HG02610 (cell line): ENCODE measurements around the gene TRPM8.

Experiments used
- ATAC-seq: cut with Tn5 transposase; IDR thresholded peaks from one replicate; pipeline ENCODE4 v1.9.1; 2021; ENCODE audit warnings: mild to moderate bottlenecking, moderate library complexity; ENCODE audit not compliant: unreplicated experiment

Gene TRPM8

DNA sequence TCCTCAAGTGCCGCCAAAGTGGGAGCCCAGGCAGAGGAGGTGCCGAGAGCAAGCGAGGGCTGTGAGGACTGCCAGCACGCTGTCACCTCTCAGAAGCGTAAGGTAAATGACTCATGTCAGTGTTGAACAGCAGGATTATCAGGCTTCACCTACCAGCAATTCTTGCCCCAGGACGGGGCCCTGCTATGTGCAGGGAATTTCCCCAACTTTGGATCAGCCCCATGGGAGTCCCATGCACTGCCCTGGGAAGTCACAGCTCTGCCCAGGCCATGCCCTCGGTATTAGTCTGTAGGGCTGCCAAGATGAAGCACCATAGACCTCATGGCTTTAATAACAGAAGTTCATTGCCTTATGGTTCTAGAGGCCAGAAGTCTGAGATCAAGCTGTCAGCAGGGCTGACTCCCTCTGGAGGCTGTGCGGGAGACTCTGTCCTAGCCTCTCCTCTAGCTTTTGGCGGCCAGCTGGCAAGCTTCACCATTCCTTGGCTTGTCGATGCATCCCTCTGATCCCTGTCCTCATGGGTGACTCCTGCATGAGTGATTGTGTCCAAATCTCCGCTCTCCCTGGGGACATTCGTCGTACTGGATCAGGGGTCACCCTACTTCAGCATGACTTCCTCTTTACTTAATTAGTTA lies 55.9 kb downstream of the TRPM8 start:
- no peak for ATAC-seq

DNA sequence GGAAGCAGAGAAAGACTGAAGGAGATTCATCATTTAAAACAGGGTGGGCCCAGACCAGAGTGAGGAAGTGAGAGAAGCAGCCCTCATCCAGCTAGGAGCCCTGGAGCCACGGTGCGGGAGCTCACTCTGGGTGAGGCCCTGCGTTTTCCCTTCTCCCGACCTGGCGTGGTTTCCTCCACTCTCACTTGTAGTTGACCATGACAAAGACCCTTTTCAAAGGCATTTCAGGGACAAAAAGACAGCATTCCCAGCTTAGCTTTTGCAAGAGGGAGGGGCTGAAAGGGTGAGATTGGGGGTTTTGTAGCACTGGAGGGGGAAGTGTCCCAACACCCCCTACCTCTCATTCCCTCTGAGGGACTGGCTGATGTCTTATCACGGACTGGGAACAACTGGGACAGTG lies 56.6 kb downstream of the TRPM8 start:
- no peak for ATAC-seq

- ATAC-seq: no peak
Measured at GRCh38 chr2:233974530-233975071, 57.4 kb downstream of the TRPM8 start.

DNA sequence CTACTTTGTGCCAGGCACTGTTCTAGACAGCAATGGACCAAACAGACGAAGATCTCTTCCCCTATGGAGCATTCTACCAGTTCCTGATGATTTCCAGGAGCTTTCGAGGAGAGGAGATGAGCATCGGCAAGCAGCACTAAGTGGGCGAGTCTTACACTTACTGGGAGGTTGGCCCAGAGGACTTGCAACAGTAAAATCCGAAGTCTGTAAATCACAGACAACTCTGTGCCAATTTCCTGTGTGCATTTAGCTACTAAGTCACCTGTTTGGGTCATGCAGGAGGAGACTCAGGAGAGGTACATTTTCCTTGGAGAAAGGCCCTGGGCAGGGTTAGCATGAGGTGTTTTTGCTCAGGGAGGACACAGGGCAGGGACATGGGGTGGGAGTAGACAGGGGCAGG lies 58.9 kb downstream of the TRPM8 start:
- no peak for ATAC-seq

DNA sequence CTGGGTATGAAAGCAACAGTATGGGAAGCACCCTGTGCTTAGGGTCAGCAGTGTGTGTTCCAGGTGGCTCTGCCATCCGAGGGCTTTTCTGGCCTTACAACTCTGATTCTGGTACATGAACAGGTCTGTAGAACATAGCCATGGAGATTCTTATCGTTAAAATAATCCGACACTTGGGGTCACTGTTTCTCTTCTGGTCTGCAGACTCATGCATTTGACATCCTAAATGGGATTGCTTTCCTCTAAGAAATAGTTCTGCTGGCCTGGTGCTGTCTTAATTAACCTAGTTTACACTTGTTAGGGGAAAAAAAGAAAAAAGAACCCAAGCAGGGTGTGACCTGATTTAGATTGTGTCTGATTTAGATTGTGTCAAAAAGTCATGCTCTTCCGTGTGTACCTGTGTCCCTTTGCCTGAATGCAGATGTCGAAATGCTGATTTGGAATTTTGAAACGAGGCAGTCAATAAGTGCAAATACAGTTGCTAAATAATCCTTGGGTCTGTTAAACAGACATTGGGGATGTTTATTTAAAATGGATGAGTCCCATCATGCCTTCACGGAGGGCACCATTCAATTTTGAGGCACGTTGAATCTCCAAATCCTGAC lies 59.6 kb downstream of the TRPM8 start:
- ATAC-seq: no peak

GRCh38 chr2:233977296-233977837 lies 60.2 kb downstream of the TRPM8 start:
- no peak for ATAC-seq

- no peak for ATAC-seq
Measured at GRCh38 chr2:233979748-233980147, 62.6 kb downstream of the TRPM8 start.

GRCh38 chr2:233980955-233981561 lies 63.9 kb downstream of the TRPM8 start:
- ATAC-seq: no peak

GRCh38 chr2:233981574-233982420 lies 64.6 kb downstream of the TRPM8 start:
- ATAC-seq: no peak

DNA sequence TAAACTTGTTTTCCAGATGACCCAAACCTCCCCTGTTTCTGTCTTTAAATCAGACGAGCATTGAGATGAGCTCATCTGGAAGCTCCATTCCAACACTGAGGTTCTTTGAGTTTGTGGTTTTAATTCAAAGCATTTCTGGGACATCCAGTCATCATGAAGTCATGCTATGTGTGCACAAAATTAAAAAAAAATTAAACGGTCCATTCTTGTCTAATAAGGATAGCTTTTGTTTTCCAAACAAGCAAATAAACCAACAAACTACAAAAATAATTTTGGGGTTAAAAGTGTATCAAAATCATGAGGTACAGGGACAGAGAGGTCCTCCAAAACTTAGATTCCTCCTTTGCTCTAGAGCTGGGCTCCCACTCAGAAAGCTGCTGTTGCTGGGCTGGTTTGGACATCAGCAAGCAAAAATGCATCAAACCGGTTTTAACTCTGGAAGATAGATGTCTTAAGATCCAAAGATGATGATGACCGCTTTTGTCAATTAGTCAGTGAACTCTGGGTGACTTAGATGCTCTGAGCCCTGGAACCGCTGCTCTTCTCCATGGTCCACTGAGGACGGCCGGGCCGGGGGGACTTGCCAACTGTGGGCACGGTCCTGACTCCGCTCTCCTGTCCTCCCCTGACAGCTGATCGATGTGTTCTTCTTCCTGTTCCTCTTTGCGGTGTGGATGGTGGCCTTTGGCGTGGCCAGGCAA lies 65.4 kb downstream of the TRPM8 start:
- no peak for ATAC-seq

- ATAC-seq: no peak
Measured at GRCh38 chr2:233983445-233983844, 66.3 kb downstream of the TRPM8 start.

DNA sequence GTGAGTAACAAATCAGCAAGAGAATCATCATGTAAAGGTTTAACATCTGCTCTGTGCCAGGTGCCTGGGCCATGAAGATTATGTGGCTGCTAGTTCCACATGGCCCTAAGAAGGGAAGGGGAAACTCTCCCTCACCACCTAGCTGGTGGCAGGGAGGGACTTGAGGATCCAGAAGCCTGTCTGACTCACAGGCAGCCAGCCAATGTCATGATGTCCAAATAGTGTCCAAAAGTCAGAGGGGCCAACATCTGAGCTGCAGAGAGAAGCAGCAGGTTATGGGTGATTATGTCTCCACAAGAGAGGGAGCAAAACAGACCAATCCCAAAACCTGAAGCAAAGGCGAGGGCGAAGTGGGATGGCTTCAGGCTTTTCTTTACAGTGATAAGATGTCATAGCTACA lies 71.4 kb downstream of the TRPM8 start:
- no peak for ATAC-seq

GRCh38 chr2:233989221-233989858 lies 72.2 kb downstream of the TRPM8 start:
- ATAC-seq: no peak

DNA sequence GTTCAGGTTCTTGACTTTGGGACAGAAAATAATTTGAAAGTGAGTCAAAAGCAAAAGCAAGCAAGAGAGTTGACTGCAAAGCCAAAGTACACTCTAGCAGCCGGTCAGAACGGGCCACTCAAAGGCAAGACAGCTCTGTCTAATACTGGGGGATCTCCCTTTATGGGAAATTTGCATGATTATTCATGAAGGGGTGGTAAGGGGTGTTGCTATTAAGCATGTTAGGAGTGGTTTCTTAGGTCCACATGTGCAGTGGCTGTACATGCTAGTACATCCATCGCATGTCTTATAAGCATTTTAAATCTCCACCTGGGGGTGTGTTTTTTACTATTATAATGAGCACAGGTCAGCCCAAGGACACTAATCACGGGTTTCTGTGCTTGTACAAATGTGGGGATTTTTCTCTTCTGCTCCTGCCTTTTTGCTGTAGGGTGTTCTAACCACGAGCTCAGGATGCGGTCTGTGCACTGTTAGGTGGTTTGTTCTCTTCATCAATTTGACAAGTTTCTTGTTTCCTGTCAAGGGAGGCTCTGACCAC lies 73.2 kb downstream of the TRPM8 start:
- peak; percentile 82 for ATAC-seq

GRCh38 chr2:233991196-233991595 lies 74.0 kb downstream of the TRPM8 start:
- ATAC-seq: no peak

DNA sequence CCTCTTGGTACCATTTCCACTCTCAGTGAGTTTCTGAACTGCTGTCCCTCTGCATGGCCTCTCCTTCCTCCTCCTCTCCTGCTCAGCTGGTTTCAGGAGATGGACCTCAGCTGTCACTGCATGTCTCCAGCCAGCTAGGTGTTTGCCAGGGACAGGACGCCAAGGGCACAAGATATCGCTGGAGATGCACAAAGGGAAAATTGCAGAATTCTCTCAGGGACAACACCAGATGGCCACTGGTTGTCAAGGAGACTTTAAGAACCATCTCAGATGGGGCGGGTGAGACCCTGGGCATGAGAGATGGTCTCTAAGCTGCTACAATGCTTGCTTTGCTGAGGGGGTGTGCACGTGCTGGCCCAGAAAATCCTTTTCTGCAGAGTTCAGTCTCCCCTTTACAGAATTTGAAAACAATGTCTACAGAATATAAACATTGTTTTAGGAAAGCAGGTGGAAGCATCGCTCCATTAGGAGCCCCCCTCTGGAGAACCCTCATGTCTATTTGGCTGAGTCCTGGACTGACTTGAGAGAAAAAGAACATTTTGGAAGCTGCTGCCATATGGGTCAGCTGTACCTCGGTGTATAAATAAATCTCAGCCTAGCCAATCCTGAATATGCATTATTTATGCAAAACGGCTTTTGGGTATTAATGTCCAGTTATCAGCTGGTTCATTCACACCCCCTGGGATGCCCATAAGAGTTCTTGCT lies 75.5 kb downstream of the TRPM8 start:
- no peak for ATAC-seq

DNA sequence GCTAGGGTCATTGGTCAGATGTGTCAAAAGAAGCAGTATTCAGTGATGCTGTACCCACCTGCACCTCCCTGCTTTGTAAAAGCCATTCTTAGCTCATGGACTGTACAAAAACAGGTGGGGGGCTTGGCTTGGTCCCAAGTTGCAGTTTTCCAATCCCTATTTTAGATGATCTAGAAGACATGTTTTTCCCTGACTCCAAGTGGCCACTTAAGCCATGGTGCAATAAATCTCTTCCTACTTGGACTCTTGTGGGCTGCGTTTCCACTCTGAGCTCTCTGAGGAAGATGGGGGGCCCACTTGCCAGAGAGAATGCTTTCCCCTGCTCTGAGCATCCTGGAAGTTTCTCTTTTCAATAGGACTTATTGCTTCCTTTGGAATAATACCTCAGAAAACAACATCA lies 76.3 kb downstream of the TRPM8 start:
- no peak for ATAC-seq

GRCh38 chr2:233994151-233994550 lies 77.0 kb downstream of the TRPM8 start:
- no peak for ATAC-seq

- ATAC-seq: no peak
Measured at GRCh38 chr2:233996000-233996399, 78.8 kb downstream of the TRPM8 start.
